NCI-H510A (cell line): ENCODE data around the gene TMEM234.

Experiments used
- DNase-seq: peaks from one replicate; lab custom pipeline; 2025; lab: John Stamatoyannopoulos, UW

The TMEM234 gene

DNA sequence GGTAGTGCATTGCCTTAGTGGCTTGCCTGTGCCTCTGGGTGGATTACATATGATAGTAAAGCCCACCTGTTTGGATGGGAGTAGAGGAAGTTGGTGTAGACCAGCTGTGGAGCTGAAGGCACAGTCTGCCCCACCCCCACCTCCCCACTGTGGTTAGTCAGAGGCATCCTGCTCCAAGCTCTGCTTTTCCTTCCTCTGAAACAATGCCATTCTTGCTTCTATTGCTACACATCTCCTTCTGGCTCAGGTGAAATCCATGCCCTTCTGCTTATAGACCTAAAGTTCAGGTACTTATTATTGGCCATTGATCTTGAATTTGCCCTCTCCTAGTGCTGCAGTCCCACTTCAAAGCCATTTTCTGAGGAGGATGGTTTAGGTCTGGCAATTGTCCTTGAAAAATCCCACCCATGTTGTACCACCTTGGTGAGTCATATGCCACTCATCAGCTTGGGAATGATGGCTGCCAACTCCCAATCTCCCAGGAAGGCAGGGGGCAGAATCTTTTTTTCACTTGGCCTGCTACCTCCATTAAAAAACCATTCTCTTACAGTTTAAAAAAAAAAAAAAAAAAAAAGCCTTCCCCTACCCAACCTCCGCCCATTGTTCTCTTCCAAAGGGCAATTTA, 49.4 kb downstream of the TMEM234 start:
- DNase-seq: no peak

DNA sequence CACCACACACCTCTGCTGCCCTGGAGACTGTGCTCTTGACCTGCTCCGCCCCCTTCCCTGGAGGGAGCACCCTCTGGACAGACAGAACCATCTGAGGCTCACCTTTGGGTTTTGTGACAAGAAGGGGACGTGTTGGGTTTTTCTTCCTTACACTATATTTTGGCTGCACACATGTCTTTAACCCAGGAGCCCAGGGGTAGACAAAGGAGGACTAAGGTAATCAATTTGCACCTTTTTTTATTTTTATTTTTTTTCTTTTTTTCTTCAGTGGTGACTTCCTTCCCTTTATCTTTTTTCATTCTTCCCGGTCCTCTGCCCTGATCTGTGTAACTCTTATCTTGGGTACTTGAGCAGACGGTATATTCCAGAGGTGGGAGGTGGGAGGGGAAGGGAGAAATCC, 51.2 kb downstream of the TMEM234 start:
- DNase-seq: no peak
